Stromal cell of bone marrow (primary cell): ENCODE measurements around the gene ZNF717.
A peak's percentile ranks its signal among the peaks of the same experiment; 100 is the strongest.
"Not testable (repeated sequence)": the region's sequence is repeated elsewhere in the genome, so short reads cannot be mapped to it uniquely, and the experiment has no call there.

Source experiments
- DNase-seq: peaks from one replicate; pipeline ENCODE4 v3.0.0-alpha.2; 2012; ENCODE audit warnings: low read depth

Gene ZNF717

GRCh38 chr3:75785081-75785755, at the start of gene ZNF717:
ZNF717 (minus strand) TSS chr3:75785549; CDS start chr3:75783362, 2,187 bp downstream.
- DNase-seq = peak; percentile 72

DNA sequence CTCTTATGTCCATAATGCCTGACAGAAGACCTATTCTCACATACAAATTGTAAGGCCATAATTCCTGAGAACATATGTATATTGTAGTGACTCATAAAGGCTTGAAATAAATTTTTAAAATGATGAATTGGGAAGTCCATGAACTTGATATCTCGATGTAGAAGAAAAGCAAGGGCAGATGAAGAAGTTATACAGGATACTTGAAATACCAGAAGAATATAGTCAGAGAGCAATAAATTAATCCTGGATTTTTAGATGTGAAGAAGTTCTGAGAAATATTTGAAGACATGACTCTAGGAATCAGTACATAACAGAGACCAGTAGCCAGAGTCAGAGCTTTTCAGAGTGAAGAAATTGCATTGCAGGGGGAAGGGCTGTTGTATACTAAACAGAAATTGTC, 45.7 kb upstream of the ZNF717 start:
- not testable (repeated sequence) for DNase-seq

DNA sequence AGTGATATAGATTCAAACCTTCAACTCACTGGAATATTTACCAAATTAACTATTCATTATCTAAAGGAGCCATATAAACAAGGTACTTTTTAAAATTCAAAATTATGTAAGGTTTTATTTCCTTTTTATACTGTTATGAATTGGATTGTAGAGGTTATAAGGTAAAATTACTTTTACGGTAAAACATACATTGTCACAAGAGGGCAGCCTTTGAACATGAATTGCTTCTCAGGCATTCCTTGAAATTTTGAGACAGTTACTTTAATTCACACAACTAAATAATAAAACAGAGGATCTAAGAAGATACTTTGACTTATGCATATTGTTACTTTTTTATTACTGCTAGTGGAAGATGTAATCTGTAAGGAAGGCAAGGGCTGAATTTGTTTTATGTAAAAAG, 32.7 kb upstream of the ZNF717 start:
- not testable (repeated sequence) for DNase-seq

DNA sequence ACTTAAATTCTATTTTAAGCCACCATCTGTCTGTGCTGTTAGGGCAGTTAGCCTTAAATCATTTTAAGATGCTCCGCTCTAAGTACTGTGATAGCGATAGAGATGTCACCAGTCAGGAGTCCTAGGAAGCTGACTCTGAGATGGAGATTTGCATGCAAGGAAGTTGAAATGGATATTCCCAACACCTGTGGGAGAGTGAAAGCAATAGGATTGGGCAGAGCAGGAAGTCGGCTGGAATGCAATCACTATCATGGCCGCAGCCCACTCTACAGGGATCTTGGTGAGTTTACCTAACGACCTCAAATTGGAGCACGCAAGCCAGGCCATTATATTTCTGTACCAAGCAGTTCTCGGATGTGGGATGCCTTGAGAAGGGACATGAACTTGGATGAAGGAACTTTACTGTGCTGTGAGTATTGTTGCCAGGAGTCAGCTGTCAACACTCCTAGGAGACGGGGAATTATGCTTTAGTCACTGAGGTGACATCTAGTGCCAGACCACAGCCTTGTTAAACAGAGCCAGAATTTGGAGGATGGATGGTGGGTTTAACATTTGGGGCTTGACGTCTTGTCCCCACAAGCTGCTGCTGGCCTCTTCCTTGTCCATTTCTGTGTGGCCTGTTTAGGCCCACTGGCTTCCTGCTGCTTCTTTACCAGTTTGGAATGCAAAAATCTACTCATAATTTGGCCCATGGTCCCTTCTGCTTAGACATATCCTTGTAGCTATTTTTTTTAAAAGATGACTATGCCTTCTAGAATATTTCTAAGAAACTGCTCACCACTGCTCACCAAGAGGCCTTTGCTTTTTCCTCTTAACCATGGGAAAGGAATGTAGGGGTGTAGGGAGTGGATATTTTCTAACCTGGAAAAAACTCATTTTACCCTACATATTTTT, 31.2 kb upstream of the ZNF717 start:
- peak; percentile 54 for DNase-seq

GRCh38 chr3:75814797-75815196, 29.4 kb upstream of the ZNF717 start:
- no peak for DNase-seq

DNA sequence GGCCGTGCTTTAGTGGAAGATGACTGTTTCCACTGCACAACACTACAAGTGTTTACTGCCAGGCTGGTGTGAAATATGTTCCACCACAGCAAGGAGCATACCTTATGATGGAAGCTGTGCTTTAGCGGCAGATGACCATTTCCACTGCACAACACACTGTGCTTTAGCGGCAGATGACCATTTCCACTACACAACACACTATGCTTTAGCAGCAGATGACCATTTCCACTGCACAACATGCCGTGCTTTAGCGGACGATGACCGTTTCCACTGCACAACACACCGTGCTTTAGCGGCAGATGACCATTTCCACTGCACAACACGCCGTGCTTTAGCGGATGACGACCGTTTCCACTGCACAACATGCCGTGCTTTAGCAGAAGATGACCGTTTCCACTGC, 2.8 kb downstream of the ZNF717 start:
- DNase-seq = no peak

- no peak for DNase-seq
These were observed 4.1 kb downstream of the ZNF717 start for GRCh38 chr3:75781079-75781745.

GRCh38 chr3:75777742-75778141, 7.6 kb downstream of the ZNF717 start:
- not testable (repeated sequence) for DNase-seq

DNA sequence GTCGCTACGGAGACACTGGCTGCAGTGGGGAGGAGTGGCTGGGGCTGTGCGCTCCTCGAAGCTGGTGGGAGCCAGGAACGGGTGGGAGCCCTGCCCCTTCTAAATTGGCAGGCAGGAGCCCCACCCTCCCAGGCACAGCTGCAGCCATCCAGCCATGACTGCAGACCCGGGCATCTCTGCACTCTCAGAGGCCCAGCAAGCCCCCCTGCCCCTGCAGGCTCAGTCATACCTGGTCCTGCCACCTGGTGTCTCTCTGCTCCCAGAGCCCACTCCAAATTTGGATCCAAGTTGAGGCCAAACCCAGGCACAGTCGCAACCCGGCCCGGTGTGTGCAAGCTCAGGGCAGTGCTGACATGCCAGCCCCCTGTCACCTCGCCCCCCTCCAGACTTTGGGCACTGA, 13.7 kb downstream of the ZNF717 start:
- not testable (repeated sequence) for DNase-seq

DNA sequence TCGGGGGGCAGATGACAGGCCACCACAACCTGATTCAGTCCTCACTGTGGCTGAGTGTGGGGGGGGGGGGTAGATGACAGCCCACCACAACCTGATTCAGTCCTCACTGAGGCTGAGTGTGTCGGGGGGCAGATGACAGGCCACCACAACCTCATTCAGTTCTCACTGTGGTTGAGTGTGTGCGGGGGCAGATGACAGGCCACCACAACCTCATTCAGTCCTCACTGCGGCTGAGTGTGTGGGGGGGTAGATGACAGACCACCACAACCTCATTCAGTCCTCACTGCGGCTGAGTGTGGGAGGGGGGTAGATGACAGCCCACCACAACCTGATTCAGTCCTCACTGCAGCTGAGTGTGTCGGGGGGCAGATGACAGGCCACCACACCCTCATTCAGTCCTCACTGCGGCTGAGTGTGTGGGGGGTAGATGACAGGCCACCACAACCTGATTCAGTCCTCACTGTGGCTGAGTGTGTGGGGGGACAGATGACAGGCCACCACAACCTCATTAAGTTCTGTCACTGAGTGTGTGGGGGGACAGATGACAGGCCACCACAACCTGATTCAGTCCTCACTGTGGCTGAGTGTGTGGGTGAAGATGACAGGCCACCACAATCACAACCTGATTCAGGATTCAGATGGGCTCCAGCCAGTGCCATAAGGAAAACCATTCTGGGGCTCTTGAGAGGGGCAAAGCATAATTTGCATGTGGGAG, 16.9 kb downstream of the ZNF717 start:
- no peak for DNase-seq

GRCh38 chr3:75737831-75738493, 47.4 kb downstream of the ZNF717 start:
- DNase-seq = no peak

DNA sequence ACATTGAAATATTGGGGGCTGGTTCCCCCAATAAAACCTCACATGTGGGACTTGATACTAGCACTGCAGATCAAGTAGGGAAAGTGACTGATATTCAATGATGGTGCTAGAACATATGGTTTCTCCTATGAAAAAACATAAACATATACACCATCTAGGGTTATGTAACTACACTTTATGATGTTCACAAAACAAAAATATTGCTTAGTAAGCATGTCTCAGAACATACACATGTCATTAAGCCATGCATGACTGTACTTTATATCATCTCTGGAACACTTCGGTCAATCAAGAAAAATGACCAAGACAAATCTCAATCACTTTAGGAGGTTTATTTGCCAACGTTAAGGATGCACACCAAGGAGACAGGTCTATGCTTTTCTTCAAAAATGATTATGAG, 57.4 kb downstream of the ZNF717 start:
- DNase-seq = no peak

- DNase-seq = no peak
These were observed 93.3 kb downstream of the ZNF717 start for GRCh38 chr3:75692061-75692460.

DNA sequence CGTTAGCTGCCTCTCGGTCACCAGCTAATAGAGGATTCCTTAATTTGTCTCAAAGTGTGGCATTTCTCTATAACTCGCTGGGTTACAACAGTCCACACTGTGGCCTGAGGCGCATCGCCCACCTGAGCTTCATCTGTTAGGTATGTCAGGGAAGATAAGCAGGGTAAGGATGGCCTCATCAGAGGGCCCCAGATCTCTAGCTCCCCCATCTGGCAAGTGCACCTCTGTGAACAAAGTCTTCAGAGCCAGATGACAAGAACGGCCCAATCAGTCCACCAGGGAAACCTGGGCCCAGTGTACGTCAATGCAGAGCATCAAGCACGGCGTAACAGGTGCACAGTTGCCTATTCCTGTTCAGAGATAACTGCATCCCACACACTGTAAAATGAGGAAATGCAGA, 98.0 kb downstream of the ZNF717 start:
- no peak for DNase-seq
